H9 (cell line): ENCODE results near the gene WDR13. TPM values are rescaled to one million over a fixed set of nuclear protein-coding genes. Genes with fewer than 3 reads are reported as not detected.

Experiments
- DNase-seq: peaks from one replicate; pipeline ENCODE4 v3.0.0-alpha.2; 2017
- H2AFZ ChIP-seq: one replicate; pipeline ENCODE4 v1.6.1; 2013; ENCODE audit warnings: mild to moderate bottlenecking, low read length, control low read depth, moderate library complexity
- H2AK5ac ChIP-seq: 2 replicates; pipeline ENCODE4 v1.6.1; 2013; ENCODE audit warnings: low read length, control low read depth, mixed read lengths; ENCODE audit not compliant: insufficient read length
- H2BK120ac ChIP-seq: one replicate; pipeline ENCODE4 v1.6.1; 2013; ENCODE audit warnings: low read depth, mild to moderate bottlenecking, low read length, control low read depth, inconsistent platforms; ENCODE audit not compliant: poor library complexity, severe bottlenecking
- H2BK12ac ChIP-seq: 2 replicates; pipeline ENCODE4 v1.6.1; 2013; ENCODE audit warnings: low read length, control low read depth, mixed read lengths, low read depth; ENCODE audit not compliant: insufficient read length
- H2BK15ac ChIP-seq: 2 replicates; pipeline ENCODE4 v1.6.1; 2013; ENCODE audit warnings: low read depth, low read length, control low read depth
- H2BK20ac ChIP-seq: one replicate; pipeline ENCODE4 v1.6.1; 2013; ENCODE audit warnings: low read depth, mild to moderate bottlenecking, low read length, control low read depth, inconsistent platforms; ENCODE audit not compliant: poor library complexity, severe bottlenecking
- H2BK5ac ChIP-seq: 2 replicates; pipeline ENCODE4 v1.6.1; 2013; ENCODE audit warnings: low read length, control low read depth, mixed read lengths; ENCODE audit not compliant: insufficient read length
- H3K14ac ChIP-seq: 2 replicates; pipeline ENCODE4 v1.6.1; 2013; ENCODE audit warnings: low read length, control low read depth; ENCODE audit not compliant: insufficient read depth
- H3K18ac ChIP-seq: 2 replicates; pipeline ENCODE4 v1.6.1; 2013; ENCODE audit warnings: low read depth, mild to moderate bottlenecking, mixed read lengths, low read length, control low read depth; ENCODE audit not compliant: insufficient read length
- H3K23ac ChIP-seq: 2 replicates; pipeline ENCODE4 v1.6.1; 2013; ENCODE audit warnings: low read length, control low read depth, mixed read lengths, low read depth; ENCODE audit not compliant: insufficient read length
- H3K23me2 ChIP-seq: 2 replicates; pipeline ENCODE4 v1.6.1; 2013; ENCODE audit warnings: low read depth, mild to moderate bottlenecking, mixed read lengths, low read length, control low read depth; ENCODE audit not compliant: insufficient read length, poor library complexity, severe bottlenecking
- H3K27ac ChIP-seq: 2 replicates; pipeline ENCODE4 v1.5.1; 2013; ENCODE audit warnings: low read length, control low read depth, mixed read lengths, low read depth; ENCODE audit not compliant: insufficient read length
- H3K27me3 ChIP-seq: 2 replicates; pipeline ENCODE4 v1.6.1; 2013; ENCODE audit warnings: low read length, control low read depth, inconsistent platforms; ENCODE audit not compliant: insufficient read depth
- H3K4ac ChIP-seq: 2 replicates; pipeline ENCODE4 v1.6.1; 2013; ENCODE audit warnings: low read depth, mild to moderate bottlenecking, control low read depth, inconsistent platforms, low read length, moderate library complexity
- H3K4me1 ChIP-seq: 2 replicates; pipeline ENCODE4 v1.6.1; 2013; ENCODE audit warnings: low read length, control low read depth, inconsistent platforms; ENCODE audit not compliant: insufficient read depth
- H3K4me2 ChIP-seq: 2 replicates; pipeline ENCODE4 v1.6.1; 2013; ENCODE audit warnings: low read length, control low read depth, mixed read lengths; ENCODE audit not compliant: insufficient read length, insufficient read depth
- H3K56ac ChIP-seq: 2 replicates; pipeline ENCODE4 v1.6.1; 2013; ENCODE audit warnings: low read depth, mild to moderate bottlenecking, mixed read lengths, low read length, control low read depth; ENCODE audit not compliant: insufficient read length
- H3K79me1 ChIP-seq: 2 replicates; pipeline ENCODE4 v1.6.1; 2013; ENCODE audit warnings: low read depth, mild to moderate bottlenecking, moderate library complexity, low read length, control low read depth, inconsistent platforms; ENCODE audit not compliant: insufficient read depth, poor library complexity, severe bottlenecking
- H3K79me2 ChIP-seq: 2 replicates; pipeline ENCODE4 v1.6.1; 2013; ENCODE audit warnings: low read length, control low read depth, inconsistent platforms; ENCODE audit not compliant: insufficient read depth
- H3K9ac ChIP-seq: 2 replicates; pipeline ENCODE4 v1.6.1; 2013; ENCODE audit warnings: low read length, control low read depth, mixed read lengths; ENCODE audit not compliant: insufficient read length; ENCODE audit errors: extremely low read depth
- H3K9me3 ChIP-seq: one replicate; pipeline ENCODE4 v1.6.1; 2013; ENCODE audit warnings: low read depth, low read length, inconsistent platforms; ENCODE audit not compliant: control insufficient read depth
- H3T11ph ChIP-seq: one replicate; pipeline ENCODE4 v1.6.1; 2013; ENCODE audit warnings: mild to moderate bottlenecking, low read length, control low read depth, inconsistent platforms
- H4K20me1 ChIP-seq: one replicate; pipeline ENCODE4 v1.6.1; 2013; ENCODE audit not compliant: control insufficient read depth, insufficient read length, insufficient read depth
- H4K5ac ChIP-seq: 2 replicates; pipeline ENCODE4 v1.6.1; 2013; ENCODE audit warnings: low read depth, mild to moderate bottlenecking, mixed read lengths, low read length, control low read depth; ENCODE audit not compliant: insufficient read length
- H4K8ac ChIP-seq: replicated peaks from 2 replicates; pipeline ENCODE4 v1.6.1; 2013; ENCODE audit warnings: low read length, control low read depth, mixed read lengths, low read depth; ENCODE audit not compliant: insufficient read length
- H4K91ac ChIP-seq: 2 replicates; pipeline ENCODE4 v1.6.1; 2013; ENCODE audit warnings: low read depth, mild to moderate bottlenecking, moderate library complexity, mixed read lengths, low read length, control low read depth; ENCODE audit not compliant: insufficient read length
- H3K27ac Mint-ChIP-seq, 3 experiments: 2 replicates in 2 of 3; 3 replicates in 1 of 3; pipeline ENCODE4 v1.8.0; 2020 to 2021; ENCODE audit warnings: mixed read lengths in 3 of 3, mild to moderate bottlenecking in 1 of 3, moderate library complexity in 1 of 3
- H3K27me3 Mint-ChIP-seq: 2 replicates; pipeline ENCODE4 v1.8.0; 2021; ENCODE audit warnings: low read depth, mild to moderate bottlenecking, moderate library complexity, mixed read lengths
- H3K36me3 Mint-ChIP-seq, 3 experiments: 2 replicates in 2 of 3; 3 replicates in 1 of 3; pipeline ENCODE4 v1.8.0; 2020 to 2021; ENCODE audit warnings: low read depth in 3 of 3, mixed read lengths in 3 of 3; ENCODE audit not compliant: insufficient read depth in 1 of 3
- H3K4me1 Mint-ChIP-seq, 2 experiments: 2 replicates each; pipeline ENCODE4 v1.8.0; 2020; ENCODE audit warnings: mixed read lengths in 2 of 2
- H3K4me3 Mint-ChIP-seq, 2 experiments: 2 replicates in 1 of 2; 3 replicates in 1 of 2; pipeline ENCODE4 v1.8.0; 2020 to 2021; ENCODE audit warnings: mild to moderate bottlenecking in 2 of 2, mixed read lengths in 2 of 2, moderate library complexity in 1 of 2
- H3K9me3 Mint-ChIP-seq, 2 experiments: 2 replicates in 1 of 2; 3 replicates in 1 of 2; pipeline ENCODE4 v1.8.0; 2020; ENCODE audit warnings: mild to moderate bottlenecking in 2 of 2, mixed read lengths in 2 of 2, moderate library complexity in 1 of 2
- WGBS: extraction: QIAGEN DNeasy Blood & Tissue Kit; methylation state at CpG from one replicate; pipeline ENCODE4 v1.1.7; 2013; ENCODE audit warnings: missing lambda C conversion rate, low lambda C conversion rate, mixed read lengths; ENCODE audit not compliant: insufficient read length; ENCODE audit errors: extremely low coverage; 5-methylcytosine and 5-hydroxymethylcytosine counted together
- total RNA-seq: library from RNA; stranded (reverse); gene quantifications from 2 replicates; pipeline ENCODE4 v1.2.1, GENCODE V29; 2021
- TF ChIP-seq, protein P1 (sequence below): fragments of 200-600 bp; sonication (generic); conservative IDR thresholded peaks from 3 replicates; pipeline ENCODE4 v1.8.0; 2021; ENCODE audit warnings: antibody characterized with exemption, mild to moderate bottlenecking

Gene WDR13
- total RNA-seq, 1 experiment from 2014 or later = 29.4 TPM

- Histone ChIP-seq H4K20me1 (no peaks in the 10 kb centered on the region), H3K56ac (no peak overlapping the region), H2BK120ac (no peak overlapping the region), H3T11ph (no peak overlapping the region), H3K79me1 (no peaks in the 10 kb centered on the region), H2BK20ac (no peak overlapping the region), H3K23me2 (no peaks in the 10 kb centered on the region), H3K23ac (no peak overlapping the region), H3K27ac (no peak overlapping the region), H2BK15ac (no peak overlapping the region), H4K91ac (no peak overlapping the region), H3K27me3 (no peaks in the 10 kb centered on the region), H2BK5ac (no peak overlapping the region), H2BK12ac (no peak overlapping the region), H2AK5ac (no peak overlapping the region), H2AFZ (no peak overlapping the region), H3K4ac (no peak overlapping the region), H4K8ac (no peak overlapping the region), H3K14ac (no peak overlapping the region), H3K9me3 (peaks cover 30% of the 10 kb centered on the region), H3K9ac (no peak overlapping the region), H4K5ac (no peak overlapping the region), H3K79me2 (no peaks in the 10 kb centered on the region), H3K4me1 (no peaks in the 10 kb centered on the region), H3K18ac (no peak overlapping the region), H3K4me2 (no peak overlapping the region)
- Mint-ChIP-seq H3K4me3 (no peak overlapping the region), H3K9me3 (peaks cover 72 to 78% of the 10 kb centered on the region in 2 experiments), H3K36me3 (peaks cover 15 to 40% (median 36%) of the 10 kb centered on the region in 3 experiments), H3K27ac (no peak overlapping the region), H3K27me3 (no peaks in the 10 kb centered on the region; the same call in 1 of the 2 replicates), H3K4me1 (peaks cover 8 to 16% of the 10 kb centered on the region in 2 experiments)
- WGBS = no CpG with 5 or more reads among the region's 17 CpGs
- no peak for DNase-seq
- TF ChIP-seq, protein P1, sequence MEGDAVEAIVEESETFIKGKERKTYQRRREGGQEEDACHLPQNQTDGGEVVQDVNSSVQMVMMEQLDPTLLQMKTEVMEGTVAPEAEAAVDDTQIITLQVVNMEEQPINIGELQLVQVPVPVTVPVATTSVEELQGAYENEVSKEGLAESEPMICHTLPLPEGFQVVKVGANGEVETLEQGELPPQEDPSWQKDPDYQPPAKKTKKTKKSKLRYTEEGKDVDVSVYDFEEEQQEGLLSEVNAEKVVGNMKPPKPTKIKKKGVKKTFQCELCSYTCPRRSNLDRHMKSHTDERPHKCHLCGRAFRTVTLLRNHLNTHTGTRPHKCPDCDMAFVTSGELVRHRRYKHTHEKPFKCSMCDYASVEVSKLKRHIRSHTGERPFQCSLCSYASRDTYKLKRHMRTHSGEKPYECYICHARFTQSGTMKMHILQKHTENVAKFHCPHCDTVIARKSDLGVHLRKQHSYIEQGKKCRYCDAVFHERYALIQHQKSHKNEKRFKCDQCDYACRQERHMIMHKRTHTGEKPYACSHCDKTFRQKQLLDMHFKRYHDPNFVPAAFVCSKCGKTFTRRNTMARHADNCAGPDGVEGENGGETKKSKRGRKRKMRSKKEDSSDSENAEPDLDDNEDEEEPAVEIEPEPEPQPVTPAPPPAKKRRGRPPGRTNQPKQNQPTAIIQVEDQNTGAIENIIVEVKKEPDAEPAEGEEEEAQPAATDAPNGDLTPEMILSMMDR = no peak
Measured at GRCh38 chrX:48601741-48602394, 4.6 kb downstream of the WDR13 start.
